ENCODE results near the gene MRPL55.

The MRPL55 gene

GRCh38 chr1:228062085-228062791, 46.9 kb downstream of the MRPL55 start:
- H3K36me3 Mint-ChIP-seq (ENCODE audit: low read depth) = no peaks in the 10 kb centered on the region
- H3K4me3 Mint-ChIP-seq = no peak overlapping the region
- H3K9me3 Mint-ChIP-seq = peaks cover 5% of the 10 kb centered on the region
- no peak overlapping the region for H3K27ac Mint-ChIP-seq
- H3K27me3 Mint-ChIP-seq (ENCODE audit: low read depth) = peaks cover 72% of the 10 kb centered on the region
- TF ChIP-seq, protein P1, sequence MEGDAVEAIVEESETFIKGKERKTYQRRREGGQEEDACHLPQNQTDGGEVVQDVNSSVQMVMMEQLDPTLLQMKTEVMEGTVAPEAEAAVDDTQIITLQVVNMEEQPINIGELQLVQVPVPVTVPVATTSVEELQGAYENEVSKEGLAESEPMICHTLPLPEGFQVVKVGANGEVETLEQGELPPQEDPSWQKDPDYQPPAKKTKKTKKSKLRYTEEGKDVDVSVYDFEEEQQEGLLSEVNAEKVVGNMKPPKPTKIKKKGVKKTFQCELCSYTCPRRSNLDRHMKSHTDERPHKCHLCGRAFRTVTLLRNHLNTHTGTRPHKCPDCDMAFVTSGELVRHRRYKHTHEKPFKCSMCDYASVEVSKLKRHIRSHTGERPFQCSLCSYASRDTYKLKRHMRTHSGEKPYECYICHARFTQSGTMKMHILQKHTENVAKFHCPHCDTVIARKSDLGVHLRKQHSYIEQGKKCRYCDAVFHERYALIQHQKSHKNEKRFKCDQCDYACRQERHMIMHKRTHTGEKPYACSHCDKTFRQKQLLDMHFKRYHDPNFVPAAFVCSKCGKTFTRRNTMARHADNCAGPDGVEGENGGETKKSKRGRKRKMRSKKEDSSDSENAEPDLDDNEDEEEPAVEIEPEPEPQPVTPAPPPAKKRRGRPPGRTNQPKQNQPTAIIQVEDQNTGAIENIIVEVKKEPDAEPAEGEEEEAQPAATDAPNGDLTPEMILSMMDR (IDR thresholded peaks at IDR 0.05; ENCODE audit: unreplicated experiment in 3 of 3) = no peak
- no peaks in the 10 kb centered on the region for H3K4me1 Mint-ChIP-seq

DNA sequence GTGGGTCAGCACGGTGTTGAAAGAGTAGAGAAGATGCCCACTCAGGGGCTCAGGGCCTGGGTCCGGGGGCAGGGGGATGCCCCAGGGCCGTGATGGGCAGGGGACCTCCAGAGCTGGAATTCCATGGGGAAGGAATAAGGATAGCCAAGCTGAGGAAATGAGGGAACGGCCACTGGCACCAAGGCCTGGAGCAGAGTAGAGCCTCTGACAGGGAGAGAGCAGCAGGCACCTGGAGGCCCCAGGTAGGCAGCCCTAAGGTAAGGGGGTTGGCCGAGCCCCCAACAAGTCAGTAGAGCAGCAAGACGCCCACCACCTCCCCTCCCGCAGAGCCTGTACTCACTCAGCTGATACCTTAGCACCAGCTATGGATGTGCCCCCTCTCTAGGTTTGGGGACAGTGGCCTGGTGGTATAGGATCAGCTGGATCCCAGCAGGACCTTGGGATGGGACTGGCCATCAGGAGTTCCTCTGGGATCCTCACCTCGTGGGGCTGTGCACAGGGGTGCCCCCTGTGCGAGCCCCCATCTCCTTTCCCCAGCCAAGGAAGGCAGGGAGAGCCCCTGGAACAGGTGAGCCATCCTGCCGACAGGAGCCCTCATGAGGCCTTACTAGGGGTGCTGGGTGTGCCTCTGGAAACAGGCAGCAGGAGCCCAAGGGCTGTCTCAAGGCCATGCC, 47.6 kb downstream of the MRPL55 start:
- Mint-ChIP-seq H3K36me3 (ENCODE audit: low read depth) (no peaks in the 10 kb centered on the region), H3K4me1 (no peaks in the 10 kb centered on the region), H3K27ac (no peak overlapping the region), H3K27me3 (ENCODE audit: low read depth) (peaks cover 74% of the 10 kb centered on the region), H3K4me3 (peak overlapping the region in 2 of 3 experiments; percentile 14 to 56), H3K9me3 (peaks cover 5% of the 10 kb centered on the region)
- TF ChIP-seq, protein P1 (IDR thresholded peaks at IDR 0.05; ENCODE audit: unreplicated experiment in 3 of 3) = no peak

GRCh38 chr1:228060458-228061190, 48.5 kb downstream of the MRPL55 start:
- H3K27ac Mint-ChIP-seq = no peak overlapping the region
- H3K36me3 Mint-ChIP-seq (ENCODE audit: low read depth) = no peaks in the 10 kb centered on the region
- H3K27me3 Mint-ChIP-seq (ENCODE audit: low read depth) = peaks cover 77% of the 10 kb centered on the region
- H3K4me3 Mint-ChIP-seq = peak overlapping the region; percentile 14 to 70 (median 60)
- H3K9me3 Mint-ChIP-seq = peaks cover 5% of the 10 kb centered on the region
- TF ChIP-seq, protein P1 (IDR thresholded peaks at IDR 0.05; ENCODE audit: unreplicated experiment in 3 of 3) = no peak
- no peaks in the 10 kb centered on the region for H3K4me1 Mint-ChIP-seq

- Mint-ChIP-seq H3K4me3 (peak overlapping the region; percentile 48 to 70 (median 59)), H3K27ac (no peak overlapping the region), H3K9me3 (peaks cover 8% of the 10 kb centered on the region), H3K4me1 (no peaks in the 10 kb centered on the region), H3K36me3 (ENCODE audit: low read depth) (no peaks in the 10 kb centered on the region), H3K27me3 (ENCODE audit: low read depth) (peaks cover 78% of the 10 kb centered on the region)
- TF ChIP-seq, protein P1 (IDR thresholded peaks at IDR 0.05; ENCODE audit: unreplicated experiment in 3 of 3) = no peak
These were observed 49.3 kb downstream of the MRPL55 start for GRCh38 chr1:228059634-228060457.

DNA sequence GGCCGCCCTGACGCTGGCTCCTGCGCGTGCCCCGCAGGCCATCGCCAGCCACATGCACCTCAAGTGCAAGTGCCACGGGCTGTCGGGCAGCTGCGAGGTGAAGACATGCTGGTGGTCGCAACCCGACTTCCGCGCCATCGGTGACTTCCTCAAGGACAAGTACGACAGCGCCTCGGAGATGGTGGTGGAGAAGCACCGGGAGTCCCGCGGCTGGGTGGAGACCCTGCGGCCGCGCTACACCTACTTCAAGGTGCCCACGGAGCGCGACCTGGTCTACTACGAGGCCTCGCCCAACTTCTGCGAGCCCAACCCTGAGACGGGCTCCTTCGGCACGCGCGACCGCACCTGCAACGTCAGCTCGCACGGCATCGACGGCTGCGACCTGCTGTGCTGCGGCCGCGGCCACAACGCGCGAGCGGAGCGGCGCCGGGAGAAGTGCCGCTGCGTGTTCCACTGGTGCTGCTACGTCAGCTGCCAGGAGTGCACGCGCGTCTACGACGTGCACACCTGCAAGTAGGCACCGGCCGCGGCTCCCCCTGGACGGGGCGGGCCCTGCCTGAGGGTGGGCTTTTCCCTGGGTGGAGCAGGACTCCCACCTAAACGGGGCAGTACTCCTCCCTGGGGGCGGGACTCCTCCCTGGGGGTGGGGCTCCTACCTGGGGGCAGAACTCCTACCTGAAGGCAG, 50.0 kb downstream of the MRPL55 start:
- TF ChIP-seq, protein P1 (IDR thresholded peaks at IDR 0.05; ENCODE audit: unreplicated experiment in 3 of 3) = no peak
- H3K27me3 Mint-ChIP-seq (ENCODE audit: low read depth) = peaks cover 78% of the 10 kb centered on the region
- H3K9me3 Mint-ChIP-seq = peaks cover 8% of the 10 kb centered on the region
- H3K4me3 Mint-ChIP-seq = no peak overlapping the region
- no peaks in the 10 kb centered on the region for H3K4me1 Mint-ChIP-seq
- no peaks in the 10 kb centered on the region for H3K36me3 Mint-ChIP-seq (ENCODE audit: low read depth)
- H3K27ac Mint-ChIP-seq = no peak overlapping the region

All from nephron (organoid).